ENCODE data around the gene GGT6. TPM values are rescaled to one million over a fixed set of nuclear protein-coding genes. Genes with fewer than 3 reads are reported as not detected.

The GGT6 gene
- total RNA-seq, 1 donor from 2014 or later, result not detected

DNA sequence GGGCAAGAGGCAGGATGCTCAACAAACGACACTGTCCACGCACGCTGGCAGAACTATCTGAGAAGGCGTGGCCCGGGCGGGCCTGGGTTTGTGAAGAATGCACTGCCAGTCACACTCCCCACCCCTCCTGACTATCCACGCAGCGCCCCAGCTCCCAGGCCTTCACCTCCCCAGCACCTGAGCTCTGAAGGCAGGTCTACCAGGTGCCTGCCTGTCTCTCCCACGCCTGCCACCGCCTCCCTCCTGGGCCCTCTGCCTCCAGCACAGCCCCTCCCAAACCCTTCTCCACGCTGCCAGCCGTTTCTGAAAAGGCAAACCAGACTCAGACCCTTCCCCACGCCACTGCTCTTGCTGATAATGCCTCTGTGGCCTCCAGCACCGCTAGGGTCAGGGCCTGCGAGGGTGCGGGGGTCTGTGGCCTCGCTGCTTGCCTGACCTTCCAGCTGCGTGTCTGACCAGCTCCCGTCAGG is 16.8 kb downstream of the GGT6 start:
- H3K27ac Mint-ChIP-seq (ENCODE audit: unreplicated experiment), result no peak overlapping the region
- H3K36me3 Mint-ChIP-seq (ENCODE audit: low read depth, unreplicated experiment), result peaks cover 3% of the 10 kb centered on the region
- H3K4me1 Mint-ChIP-seq (ENCODE audit: low read depth, unreplicated experiment), result no peaks in the 10 kb centered on the region
- Histone ChIP-seq H2AFZ (ENCODE audit: low read depth, low read length) (no peak overlapping the region), H3K9me3 (ENCODE audit: insufficient read depth, low read depth, low read length) (no peaks in the 10 kb centered on the region), H3K79me2 (ENCODE audit: insufficient read depth, low read length) (no peaks in the 10 kb centered on the region), H3K27me3 (ENCODE audit: insufficient read depth, low read length) (no peaks in the 10 kb centered on the region), H3K4me2 (ENCODE audit: low read length) (no peak overlapping the region), H4K20me1 (ENCODE audit: insufficient read depth, low read length) (peaks cover 22% of the 10 kb centered on the region), H3K4me3 (ENCODE audit: insufficient read depth, low read depth, low read length) (no peak overlapping the region), H3K27ac (ENCODE audit: low read depth, low read length) (no peak overlapping the region), H3K36me3 (ENCODE audit: insufficient read depth, low read length) (peaks cover 9% of the 10 kb centered on the region), H3K4me1 (ENCODE audit: insufficient read depth, low read length) (no peaks in the 10 kb centered on the region), H3K9ac (ENCODE audit: low read length) (no peak overlapping the region)
- H3K27me3 Mint-ChIP-seq (ENCODE audit: low read depth, unreplicated experiment), result no peaks in the 10 kb centered on the region
- TF ChIP-seq CTCF (IDR thresholded peaks at IDR 0.05; ENCODE audit: insufficient read depth, low read depth, low read length), result no peak
- TF ChIP-seq EZH2 (IDR thresholded peaks at IDR 0.05; ENCODE audit: insufficient read depth, low read length), result no peak
- H3K4me3 Mint-ChIP-seq (ENCODE audit: unreplicated experiment), result no peak overlapping the region
- no peak for DNase-seq (ENCODE audit: low read depth)
- no peak for FAIRE-seq
- H3K9me3 Mint-ChIP-seq (ENCODE audit: unreplicated experiment), result no peaks in the 10 kb centered on the region

DNA sequence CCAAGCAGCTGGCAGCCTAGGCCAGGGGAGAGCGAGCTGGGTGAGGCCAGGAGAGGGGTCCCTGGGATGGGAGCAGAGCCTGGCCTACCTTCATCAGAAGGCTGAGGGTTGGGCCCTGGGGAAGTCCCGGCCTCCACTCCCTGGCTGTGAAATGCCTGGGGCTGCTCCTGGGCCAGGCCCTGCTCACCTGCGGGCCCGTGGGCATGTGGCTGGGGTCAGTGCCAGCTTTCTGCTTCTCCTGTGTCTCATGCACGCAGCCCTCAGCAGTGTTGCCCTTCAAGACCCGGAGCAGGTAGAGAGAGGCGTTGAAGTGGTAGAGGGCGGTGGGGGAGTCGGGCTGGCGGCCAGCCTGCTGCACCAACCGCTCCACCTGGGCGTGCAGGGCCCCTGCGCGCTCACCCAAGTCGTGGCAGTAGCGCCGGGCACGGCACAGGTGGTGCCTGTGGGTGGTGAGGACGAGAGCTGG is 17.6 kb downstream of the GGT6 start:
- TF ChIP-seq CTCF (IDR thresholded peaks at IDR 0.05; ENCODE audit: insufficient read depth, low read depth, low read length) (no peak), EZH2 (IDR thresholded peaks at IDR 0.05; ENCODE audit: insufficient read depth, low read length) (no peak)
- Histone ChIP-seq H2AFZ (ENCODE audit: low read depth, low read length) (no peak overlapping the region), H3K4me1 (ENCODE audit: insufficient read depth, low read length) (no peaks in the 10 kb centered on the region), H3K9me3 (ENCODE audit: insufficient read depth, low read depth, low read length) (no peaks in the 10 kb centered on the region), H3K79me2 (ENCODE audit: insufficient read depth, low read length) (no peaks in the 10 kb centered on the region), H3K27me3 (ENCODE audit: insufficient read depth, low read length) (no peaks in the 10 kb centered on the region), H3K27ac (ENCODE audit: low read depth, low read length) (no peak overlapping the region), H3K36me3 (ENCODE audit: insufficient read depth, low read length) (peaks cover 9% of the 10 kb centered on the region), H3K4me2 (ENCODE audit: low read length) (no peak overlapping the region), H3K4me3 (ENCODE audit: insufficient read depth, low read depth, low read length) (no peak overlapping the region), H3K9ac (ENCODE audit: low read length) (no peak overlapping the region), H4K20me1 (ENCODE audit: insufficient read depth, low read length) (peaks cover 21% of the 10 kb centered on the region)
- H3K4me3 Mint-ChIP-seq (ENCODE audit: unreplicated experiment), result no peak overlapping the region
- DNase-seq (ENCODE audit: low read depth) (no peak), FAIRE-seq (no peak)
- H3K9me3 Mint-ChIP-seq (ENCODE audit: unreplicated experiment), result no peaks in the 10 kb centered on the region
- no peak overlapping the region for H3K27ac Mint-ChIP-seq (ENCODE audit: unreplicated experiment)
- H3K27me3 Mint-ChIP-seq (ENCODE audit: low read depth, unreplicated experiment), result no peaks in the 10 kb centered on the region
- no peaks in the 10 kb centered on the region for H3K4me1 Mint-ChIP-seq (ENCODE audit: low read depth, unreplicated experiment)
- H3K36me3 Mint-ChIP-seq (ENCODE audit: low read depth, unreplicated experiment), result peaks cover 3% of the 10 kb centered on the region

GRCh38 chr17:4542003-4542725 is 18.2 kb downstream of the GGT6 start:
- Mint-ChIP-seq H3K27ac (ENCODE audit: unreplicated experiment) (no peak overlapping the region), H3K36me3 (ENCODE audit: low read depth, unreplicated experiment) (peaks cover 3% of the 10 kb centered on the region), H3K4me1 (ENCODE audit: low read depth, unreplicated experiment) (no peaks in the 10 kb centered on the region), H3K4me3 (ENCODE audit: unreplicated experiment) (no peak overlapping the region), H3K27me3 (ENCODE audit: low read depth, unreplicated experiment) (no peaks in the 10 kb centered on the region), H3K9me3 (ENCODE audit: unreplicated experiment) (no peaks in the 10 kb centered on the region)
- H3K27me3 ChIP-seq (ENCODE audit: insufficient read depth, low read length), result no peaks in the 10 kb centered on the region
- no peak for DNase-seq (ENCODE audit: low read depth)
- no peak overlapping the region for H3K4me2 ChIP-seq (ENCODE audit: low read length)
- no peak overlapping the region for H3K9ac ChIP-seq (ENCODE audit: low read length)
- H3K4me1 ChIP-seq (ENCODE audit: insufficient read depth, low read length), result no peaks in the 10 kb centered on the region
- H2AFZ ChIP-seq (ENCODE audit: low read depth, low read length), result no peak overlapping the region
- peaks cover 21% of the 10 kb centered on the region for H4K20me1 ChIP-seq (ENCODE audit: insufficient read depth, low read length)
- H3K79me2 ChIP-seq (ENCODE audit: insufficient read depth, low read length), result no peaks in the 10 kb centered on the region
- H3K9me3 ChIP-seq (ENCODE audit: insufficient read depth, low read depth, low read length), result no peaks in the 10 kb centered on the region
- H3K36me3 ChIP-seq (ENCODE audit: insufficient read depth, low read length), result peaks cover 4% of the 10 kb centered on the region
- no peak for FAIRE-seq
- H3K27ac ChIP-seq (ENCODE audit: low read depth, low read length), result no peak overlapping the region
- TF ChIP-seq EZH2 (IDR thresholded peaks at IDR 0.05; ENCODE audit: insufficient read depth, low read length), result no peak
- H3K4me3 ChIP-seq (ENCODE audit: insufficient read depth, low read depth, low read length), result no peak overlapping the region

All from astrocyte (in vitro differentiated cells and primary cell).